Peyer's patch (tissue), 4 donors: Measurements from ENCODE around the gene VAPA.

Experiments used
- POLR2A ChIP-seq, 2 donors: fragments of 450-650 bp; IDR thresholded peaks; one replicate each; pipeline ENCODE4 v1.5.1; 2017; ENCODE audit warnings: antibody characterized with exemption in 2 of 2, mild to moderate bottlenecking in 2 of 2, moderate library complexity in 2 of 2
- TF ChIP-seq, protein P1 (sequence below), 6 experiments: fragments of 450-650 bp in 4 of 6; fragments of 200-600 bp in 2 of 6; sonication (generic) in 1 of 6; IDR thresholded peaks; one replicate each; pipeline ENCODE4 v1.5.1; 2017 to 2019; ENCODE audit warnings: antibody characterized with exemption in 6 of 6, mild to moderate bottlenecking in 3 of 6, moderate library complexity in 1 of 6

DNA sequence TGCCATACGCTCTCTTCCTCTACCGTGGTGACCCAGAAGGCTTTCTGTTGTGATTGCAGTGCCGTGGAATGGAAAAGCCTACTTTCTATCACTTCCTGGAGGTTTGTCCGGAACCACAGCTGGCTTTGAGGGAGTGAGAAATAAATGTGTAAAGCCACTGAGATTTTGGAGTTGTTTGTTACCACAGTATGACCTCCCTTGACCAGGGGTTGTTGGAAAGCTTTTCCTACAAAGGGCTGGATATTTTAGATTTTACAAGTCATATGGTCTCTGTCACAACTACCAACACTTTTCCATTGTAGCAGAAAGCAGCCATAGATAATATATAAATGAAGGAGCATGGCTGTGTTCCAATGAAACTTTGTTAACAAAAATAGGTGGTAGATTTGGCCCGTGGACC lies 70.3 kb downstream of the VAPA start:
- TF ChIP-seq, protein P1, sequence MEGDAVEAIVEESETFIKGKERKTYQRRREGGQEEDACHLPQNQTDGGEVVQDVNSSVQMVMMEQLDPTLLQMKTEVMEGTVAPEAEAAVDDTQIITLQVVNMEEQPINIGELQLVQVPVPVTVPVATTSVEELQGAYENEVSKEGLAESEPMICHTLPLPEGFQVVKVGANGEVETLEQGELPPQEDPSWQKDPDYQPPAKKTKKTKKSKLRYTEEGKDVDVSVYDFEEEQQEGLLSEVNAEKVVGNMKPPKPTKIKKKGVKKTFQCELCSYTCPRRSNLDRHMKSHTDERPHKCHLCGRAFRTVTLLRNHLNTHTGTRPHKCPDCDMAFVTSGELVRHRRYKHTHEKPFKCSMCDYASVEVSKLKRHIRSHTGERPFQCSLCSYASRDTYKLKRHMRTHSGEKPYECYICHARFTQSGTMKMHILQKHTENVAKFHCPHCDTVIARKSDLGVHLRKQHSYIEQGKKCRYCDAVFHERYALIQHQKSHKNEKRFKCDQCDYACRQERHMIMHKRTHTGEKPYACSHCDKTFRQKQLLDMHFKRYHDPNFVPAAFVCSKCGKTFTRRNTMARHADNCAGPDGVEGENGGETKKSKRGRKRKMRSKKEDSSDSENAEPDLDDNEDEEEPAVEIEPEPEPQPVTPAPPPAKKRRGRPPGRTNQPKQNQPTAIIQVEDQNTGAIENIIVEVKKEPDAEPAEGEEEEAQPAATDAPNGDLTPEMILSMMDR (IDR thresholded peaks at IDR 0.05) = no peak
- TF ChIP-seq POLR2A (IDR thresholded peaks at IDR 0.05) = no peak
